K562 (cell line): ENCODE results near the gene CBX1. TPM values are rescaled to one million over a fixed set of nuclear protein-coding genes. Genes with fewer than 3 reads are reported as not detected.
A peak's percentile ranks its signal among the peaks of the same experiment; 100 is the strongest.

Experiments
- CBX1 ChIP-seq: sonication (generic); IDR thresholded peaks from 2 replicates; pipeline ENCODE4 v1.6.1; 2016; ENCODE audit warnings: antibody characterized with exemption, low read depth, mild to moderate bottlenecking
- CREB3L1 ChIP-seq: fragments of 450-650 bp; IDR thresholded peaks from 2 replicates; pipeline ENCODE4 v1.6.1; 2014; ENCODE audit warnings: low read depth, mild to moderate bottlenecking, moderate library complexity, borderline replicate concordance
- CSDE1 ChIP-seq, 2 experiments: fragments of 450-650 bp; IDR thresholded peaks; 2 replicates each; pipeline ENCODE4 v1.6.1; 2016; ENCODE audit warnings: mild to moderate bottlenecking in 1 of 2
- EP400 ChIP-seq: fragments of 450-650 bp; IDR thresholded peaks from 2 replicates; pipeline ENCODE4 v1.6.1; 2017; ENCODE audit warnings: antibody characterized with exemption, mild to moderate bottlenecking, moderate library complexity
- RB1 ChIP-seq: fragments of 450-650 bp; IDR thresholded peaks from 2 replicates; pipeline ENCODE4 v1.6.1; 2017; ENCODE audit warnings: low read depth, mild to moderate bottlenecking
- SMC3 ChIP-seq: conservative IDR thresholded peaks from 2 replicates; pipeline ENCODE4 v1.6.1; 2011; ENCODE audit warnings: low read depth, low read length, improper control_type of control experiment; ENCODE audit not compliant: insufficient read depth
- STAT5A ChIP-seq: IDR thresholded peaks from 2 replicates; pipeline ENCODE4 v1.6.1; 2012; ENCODE audit warnings: low read length, inconsistent platforms, borderline replicate concordance
- ZNF707 ChIP-seq: fragments of 250-450 bp; sonication (Bioruptor Pico); conservative IDR thresholded peaks from 2 replicates; pipeline ENCODE4 v1.8.0; 2022; ENCODE audit warnings: inconsistent platforms, mild to moderate bottlenecking, moderate library complexity
- ZNF717 ChIP-seq: fragments of 250-450 bp; sonication (Bioruptor Pico); IDR thresholded peaks from 2 replicates; pipeline ENCODE4 v1.5.0; 2021
- polyA plus RNA-seq, 8 experiments: library from polyadenylated mRNA; depleted of rRNA in 4 of 8; stranded (reverse) in 5 of 8; unstranded in 3 of 8; fragments of >200 nt; fragmentation: Nextera tagmentation in 2 of 8; fragmentation: Illumina TruSeq in 1 of 8; extraction: Ambion mirVana in 2 of 8; extraction: Trizol in 1 of 8; gene quantifications; 2 replicates each; pipeline versions ENCODE4 v1.2.1 to v1.2.3, GENCODE V29; 2011 to 2014; ENCODE audit warnings: inconsistent platforms in 1 of 8, missing spikeins in 1 of 8
- total RNA-seq, 7 experiments: library from RNA; depleted of rRNA in 6 of 7; stranded (reverse); fragments of >200 nt in 6 of 7; fragmentation: Illumina TruSeq in 2 of 7; extraction: Trizol in 2 of 7; gene quantifications; 2 replicates each; pipeline versions ENCODE4 v1.2.1 to v1.2.3, GENCODE V29; 2011 to 2021; ENCODE audit warnings: low replicate concordance in 1 of 7
- TF ChIP-seq, protein P1 (sequence below): fragments of 450-650 bp; IDR thresholded peaks from 2 replicates; pipeline ENCODE4 v1.6.1; 2017; ENCODE audit warnings: antibody characterized with exemption, mild to moderate bottlenecking
- TF ChIP-seq, protein P2 (sequence below): sonication (generic); formaldehyde crosslinking; IDR thresholded peaks from 2 replicates; pipeline ENCODE4 v1.8.0; 2022; ENCODE audit warnings: mild to moderate bottlenecking, low read depth, missing genetic modification reagents
- TF ChIP-seq, protein P3 (sequence below): sonication (generic); formaldehyde crosslinking; IDR thresholded peaks from 2 replicates; pipeline ENCODE4 v1.8.0; 2022; ENCODE audit warnings: mild to moderate bottlenecking, missing genetic modification reagents

The CBX1 gene
- total and polyA plus RNA-seq, 9 of the 15 experiments (the other 6 are each of a cell fraction or from before 2014, with no cell fraction given), result 10.6 to 95.7 (median 52.7) TPM

GRCh38 chr17:48107137-48108055 lies 6.1 kb upstream of the CBX1 start, which contains the start of gene SNX11 (continued):
- TF ChIP-seq CREB3L1 (peak; percentile 61), RB1 (0 out of 2 replicates have a peak, but pooled peaks have one; percentile 30), EP400 (peak; percentile 78), SMC3 (no peak), ZNF707 (CRISPR knock-in tag) (no peak), STAT5A (no peak), CBX1 (0 out of 2 replicates have a peak, but pooled peaks have one; percentile 15), CSDE1 (IDR thresholded peaks at IDR 0.05) (no peak), ZNF717 (no peak)
- TF ChIP-seq, protein P1, sequence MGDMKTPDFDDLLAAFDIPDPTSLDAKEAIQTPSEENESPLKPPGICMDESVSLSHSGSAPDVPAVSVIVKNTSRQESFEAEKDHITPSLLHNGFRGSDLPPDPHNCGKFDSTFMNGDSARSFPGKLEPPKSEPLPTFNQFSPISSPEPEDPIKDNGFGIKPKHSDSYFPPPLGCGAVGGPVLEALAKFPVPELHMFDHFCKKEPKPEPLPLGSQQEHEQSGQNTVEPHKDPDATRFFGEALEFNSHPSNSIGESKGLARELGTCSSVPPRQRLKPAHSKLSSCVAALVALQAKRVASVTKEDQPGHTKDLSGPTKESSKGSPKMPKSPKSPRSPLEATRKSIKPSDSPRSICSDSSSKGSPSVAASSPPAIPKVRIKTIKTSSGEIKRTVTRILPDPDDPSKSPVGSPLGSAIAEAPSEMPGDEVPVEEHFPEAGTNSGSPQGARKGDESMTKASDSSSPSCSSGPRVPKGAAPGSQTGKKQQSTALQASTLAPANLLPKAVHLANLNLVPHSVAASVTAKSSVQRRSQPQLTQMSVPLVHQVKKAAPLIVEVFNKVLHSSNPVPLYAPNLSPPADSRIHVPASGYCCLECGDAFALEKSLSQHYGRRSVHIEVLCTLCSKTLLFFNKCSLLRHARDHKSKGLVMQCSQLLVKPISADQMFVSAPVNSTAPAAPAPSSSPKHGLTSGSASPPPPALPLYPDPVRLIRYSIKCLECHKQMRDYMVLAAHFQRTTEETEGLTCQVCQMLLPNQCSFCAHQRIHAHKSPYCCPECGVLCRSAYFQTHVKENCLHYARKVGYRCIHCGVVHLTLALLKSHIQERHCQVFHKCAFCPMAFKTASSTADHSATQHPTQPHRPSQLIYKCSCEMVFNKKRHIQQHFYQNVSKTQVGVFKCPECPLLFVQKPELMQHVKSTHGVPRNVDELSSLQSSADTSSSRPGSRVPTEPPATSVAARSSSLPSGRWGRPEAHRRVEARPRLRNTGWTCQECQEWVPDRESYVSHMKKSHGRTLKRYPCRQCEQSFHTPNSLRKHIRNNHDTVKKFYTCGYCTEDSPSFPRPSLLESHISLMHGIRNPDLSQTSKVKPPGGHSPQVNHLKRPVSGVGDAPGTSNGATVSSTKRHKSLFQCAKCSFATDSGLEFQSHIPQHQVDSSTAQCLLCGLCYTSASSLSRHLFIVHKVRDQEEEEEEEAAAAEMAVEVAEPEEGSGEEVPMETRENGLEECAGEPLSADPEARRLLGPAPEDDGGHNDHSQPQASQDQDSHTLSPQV, result no peak
- TF ChIP-seq, protein P2, sequence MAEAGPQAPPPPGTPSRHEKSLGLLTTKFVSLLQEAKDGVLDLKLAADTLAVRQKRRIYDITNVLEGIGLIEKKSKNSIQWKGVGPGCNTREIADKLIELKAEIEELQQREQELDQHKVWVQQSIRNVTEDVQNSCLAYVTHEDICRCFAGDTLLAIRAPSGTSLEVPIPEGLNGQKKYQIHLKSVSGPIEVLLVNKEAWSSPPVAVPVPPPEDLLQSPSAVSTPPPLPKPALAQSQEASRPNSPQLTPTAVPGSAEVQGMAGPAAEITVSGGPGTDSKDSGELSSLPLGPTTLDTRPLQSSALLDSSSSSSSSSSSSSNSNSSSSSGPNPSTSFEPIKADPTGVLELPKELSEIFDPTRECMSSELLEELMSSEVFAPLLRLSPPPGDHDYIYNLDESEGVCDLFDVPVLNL (CRISPR knock-in tag), result no peak
- TF ChIP-seq, protein P3, sequence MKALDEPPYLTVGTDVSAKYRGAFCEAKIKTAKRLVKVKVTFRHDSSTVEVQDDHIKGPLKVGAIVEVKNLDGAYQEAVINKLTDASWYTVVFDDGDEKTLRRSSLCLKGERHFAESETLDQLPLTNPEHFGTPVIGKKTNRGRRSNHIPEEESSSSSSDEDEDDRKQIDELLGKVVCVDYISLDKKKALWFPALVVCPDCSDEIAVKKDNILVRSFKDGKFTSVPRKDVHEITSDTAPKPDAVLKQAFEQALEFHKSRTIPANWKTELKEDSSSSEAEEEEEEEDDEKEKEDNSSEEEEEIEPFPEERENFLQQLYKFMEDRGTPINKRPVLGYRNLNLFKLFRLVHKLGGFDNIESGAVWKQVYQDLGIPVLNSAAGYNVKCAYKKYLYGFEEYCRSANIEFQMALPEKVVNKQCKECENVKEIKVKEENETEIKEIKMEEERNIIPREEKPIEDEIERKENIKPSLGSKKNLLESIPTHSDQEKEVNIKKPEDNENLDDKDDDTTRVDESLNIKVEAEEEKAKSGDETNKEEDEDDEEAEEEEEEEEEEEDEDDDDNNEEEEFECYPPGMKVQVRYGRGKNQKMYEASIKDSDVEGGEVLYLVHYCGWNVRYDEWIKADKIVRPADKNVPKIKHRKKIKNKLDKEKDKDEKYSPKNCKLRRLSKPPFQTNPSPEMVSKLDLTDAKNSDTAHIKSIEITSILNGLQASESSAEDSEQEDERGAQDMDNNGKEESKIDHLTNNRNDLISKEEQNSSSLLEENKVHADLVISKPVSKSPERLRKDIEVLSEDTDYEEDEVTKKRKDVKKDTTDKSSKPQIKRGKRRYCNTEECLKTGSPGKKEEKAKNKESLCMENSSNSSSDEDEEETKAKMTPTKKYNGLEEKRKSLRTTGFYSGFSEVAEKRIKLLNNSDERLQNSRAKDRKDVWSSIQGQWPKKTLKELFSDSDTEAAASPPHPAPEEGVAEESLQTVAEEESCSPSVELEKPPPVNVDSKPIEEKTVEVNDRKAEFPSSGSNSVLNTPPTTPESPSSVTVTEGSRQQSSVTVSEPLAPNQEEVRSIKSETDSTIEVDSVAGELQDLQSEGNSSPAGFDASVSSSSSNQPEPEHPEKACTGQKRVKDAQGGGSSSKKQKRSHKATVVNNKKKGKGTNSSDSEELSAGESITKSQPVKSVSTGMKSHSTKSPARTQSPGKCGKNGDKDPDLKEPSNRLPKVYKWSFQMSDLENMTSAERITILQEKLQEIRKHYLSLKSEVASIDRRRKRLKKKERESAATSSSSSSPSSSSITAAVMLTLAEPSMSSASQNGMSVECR (CRISPR knock-in tag), result peak; percentile 47
